ENCODE measurements around the gene PCDHGA7.
"Not testable (repeated sequence)": the region's sequence is repeated elsewhere in the genome, so short reads cannot be mapped to it uniquely, and the experiment has no call there.

Gene PCDHGA7

DNA sequence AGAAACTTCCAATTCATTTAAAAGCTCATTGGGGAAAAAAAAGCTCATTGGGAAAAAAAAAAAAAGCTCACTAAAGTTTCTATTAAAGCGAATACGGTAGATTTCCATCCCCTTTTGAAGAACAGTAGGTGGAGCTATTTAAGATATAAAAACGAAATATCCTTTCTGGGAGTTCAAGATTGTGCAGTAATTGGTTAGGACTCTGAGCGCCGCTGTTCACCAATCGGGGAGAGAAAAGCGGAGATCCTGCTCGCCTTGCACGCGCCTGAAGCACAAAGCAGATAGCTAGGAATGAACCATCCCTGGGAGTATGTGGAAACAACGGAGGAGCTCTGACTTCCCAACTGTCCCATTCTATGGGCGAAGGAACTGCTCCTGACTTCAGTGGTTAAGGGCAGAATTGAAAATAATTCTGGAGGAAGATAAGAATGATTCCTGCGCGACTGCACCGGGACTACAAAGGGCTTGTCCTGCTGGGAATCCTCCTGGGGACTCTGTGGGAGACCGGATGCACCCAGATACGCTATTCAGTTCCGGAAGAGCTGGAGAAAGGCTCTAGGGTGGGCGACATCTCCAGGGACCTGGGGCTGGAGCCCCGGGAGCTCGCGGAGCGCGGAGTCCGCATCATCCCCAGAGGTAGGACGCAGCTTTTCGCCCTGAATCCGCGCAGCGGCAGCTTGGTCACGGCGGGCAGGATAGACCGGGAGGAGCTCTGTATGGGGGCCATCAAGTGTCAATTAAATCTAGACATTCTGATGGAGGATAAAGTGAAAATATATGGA is 48.0 kb downstream of the PCDHGA7 start, which contains the start of gene PCDHGA12:
Gene PCDHGA12 (plus strand): TSS at position 176 of the 782 bp plus-strand sequence. CDS start 253 bp downstream, at position 429.
- no peak for DNase-seq (ENCODE audit: low read depth)

DNA sequence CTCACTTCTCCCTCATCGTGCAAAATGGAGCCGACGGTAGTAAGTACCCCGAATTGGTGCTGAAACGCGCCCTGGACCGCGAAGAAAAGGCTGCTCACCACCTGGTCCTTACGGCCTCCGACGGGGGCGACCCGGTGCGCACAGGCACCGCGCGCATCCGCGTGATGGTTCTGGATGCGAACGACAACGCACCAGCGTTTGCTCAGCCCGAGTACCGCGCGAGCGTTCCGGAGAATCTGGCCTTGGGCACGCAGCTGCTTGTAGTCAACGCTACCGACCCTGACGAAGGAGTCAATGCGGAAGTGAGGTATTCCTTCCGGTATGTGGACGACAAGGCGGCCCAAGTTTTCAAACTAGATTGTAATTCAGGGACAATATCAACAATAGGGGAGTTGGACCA is 48.7 kb downstream of the PCDHGA7 start:
- no peak for DNase-seq (ENCODE audit: low read depth)

DNA sequence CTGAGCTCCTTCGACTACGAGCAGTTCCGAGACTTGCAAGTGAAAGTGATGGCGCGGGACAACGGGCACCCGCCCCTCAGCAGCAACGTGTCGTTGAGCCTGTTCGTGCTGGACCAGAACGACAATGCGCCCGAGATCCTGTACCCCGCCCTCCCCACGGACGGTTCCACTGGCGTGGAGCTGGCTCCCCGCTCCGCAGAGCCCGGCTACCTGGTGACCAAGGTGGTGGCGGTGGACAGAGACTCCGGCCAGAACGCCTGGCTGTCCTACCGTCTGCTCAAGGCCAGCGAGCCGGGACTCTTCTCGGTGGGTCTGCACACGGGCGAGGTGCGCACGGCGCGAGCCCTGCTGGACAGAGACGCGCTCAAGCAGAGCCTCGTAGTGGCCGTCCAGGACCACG is 49.8 kb downstream of the PCDHGA7 start:
- DNase-seq (ENCODE audit: low read depth) = not testable (repeated sequence)

DNA sequence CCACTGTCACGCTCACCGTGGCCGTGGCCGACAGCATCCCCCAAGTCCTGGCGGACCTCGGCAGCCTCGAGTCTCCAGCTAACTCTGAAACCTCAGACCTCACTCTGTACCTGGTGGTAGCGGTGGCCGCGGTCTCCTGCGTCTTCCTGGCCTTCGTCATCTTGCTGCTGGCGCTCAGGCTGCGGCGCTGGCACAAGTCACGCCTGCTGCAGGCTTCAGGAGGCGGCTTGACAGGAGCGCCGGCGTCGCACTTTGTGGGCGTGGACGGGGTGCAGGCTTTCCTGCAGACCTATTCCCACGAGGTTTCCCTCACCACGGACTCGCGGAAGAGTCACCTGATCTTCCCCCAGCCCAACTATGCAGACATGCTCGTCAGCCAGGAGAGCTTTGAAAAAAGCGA is 50.2 kb downstream of the PCDHGA7 start:
- DNase-seq (ENCODE audit: low read depth) = not testable (repeated sequence)

- DNase-seq (ENCODE audit: low read depth) = no peak
Observed at GRCh38 chr5:141434006-141434405, 51.5 kb downstream of the PCDHGA7 start.

Data from T-helper 22 cell (primary cell).